Peyer's patch (tissue), 4 donors: ENCODE measurements around the gene FEZF2.

Experiments
- POLR2A ChIP-seq, 2 donors: fragments of 450-650 bp; IDR thresholded peaks; one replicate each; pipeline ENCODE4 v1.5.1; 2017; ENCODE audit warnings: antibody characterized with exemption in 2 of 2, mild to moderate bottlenecking in 2 of 2, moderate library complexity in 2 of 2
- TF ChIP-seq, protein P1 (sequence below), 6 experiments: fragments of 450-650 bp in 4 of 6; fragments of 200-600 bp in 2 of 6; sonication (generic) in 1 of 6; IDR thresholded peaks; one replicate each; pipeline ENCODE4 v1.5.1; 2017 to 2019; ENCODE audit warnings: antibody characterized with exemption in 6 of 6, mild to moderate bottlenecking in 3 of 6, moderate library complexity in 1 of 6

GRCh38 chr3:62373714-62374333 lies 474 bp upstream of the FEZF2 start:
- TF ChIP-seq, protein P1, sequence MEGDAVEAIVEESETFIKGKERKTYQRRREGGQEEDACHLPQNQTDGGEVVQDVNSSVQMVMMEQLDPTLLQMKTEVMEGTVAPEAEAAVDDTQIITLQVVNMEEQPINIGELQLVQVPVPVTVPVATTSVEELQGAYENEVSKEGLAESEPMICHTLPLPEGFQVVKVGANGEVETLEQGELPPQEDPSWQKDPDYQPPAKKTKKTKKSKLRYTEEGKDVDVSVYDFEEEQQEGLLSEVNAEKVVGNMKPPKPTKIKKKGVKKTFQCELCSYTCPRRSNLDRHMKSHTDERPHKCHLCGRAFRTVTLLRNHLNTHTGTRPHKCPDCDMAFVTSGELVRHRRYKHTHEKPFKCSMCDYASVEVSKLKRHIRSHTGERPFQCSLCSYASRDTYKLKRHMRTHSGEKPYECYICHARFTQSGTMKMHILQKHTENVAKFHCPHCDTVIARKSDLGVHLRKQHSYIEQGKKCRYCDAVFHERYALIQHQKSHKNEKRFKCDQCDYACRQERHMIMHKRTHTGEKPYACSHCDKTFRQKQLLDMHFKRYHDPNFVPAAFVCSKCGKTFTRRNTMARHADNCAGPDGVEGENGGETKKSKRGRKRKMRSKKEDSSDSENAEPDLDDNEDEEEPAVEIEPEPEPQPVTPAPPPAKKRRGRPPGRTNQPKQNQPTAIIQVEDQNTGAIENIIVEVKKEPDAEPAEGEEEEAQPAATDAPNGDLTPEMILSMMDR (IDR thresholded peaks at IDR 0.05) = no peak
- no peak for TF ChIP-seq POLR2A (IDR thresholded peaks at IDR 0.05)
